ENCODE measurements around the gene NPY1R. TPM values are rescaled to one million over a fixed set of nuclear protein-coding genes. Genes with fewer than 3 reads are reported as not detected.

The NPY1R gene
- total RNA-seq, 4 donors from 2014 or later = 0.95 to 1.8 (median 1.6) TPM; not detected in 1

- H3K27ac ChIP-seq = no peak overlapping the region
- H3K27me3 ChIP-seq = no peaks in the 10 kb centered on the region
- no peak overlapping the region for H3K4me3 ChIP-seq
- H3K36me3 ChIP-seq = no peaks in the 10 kb centered on the region
- H3K9me3 ChIP-seq = no peaks in the 10 kb centered on the region
- DNase-seq = no peak
- H3K4me1 ChIP-seq = no peaks in the 10 kb centered on the region
- TF ChIP-seq POLR2A (IDR thresholded peaks at IDR 0.05) = no peak
- no peak for TF ChIP-seq CTCF (IDR thresholded peaks at IDR 0.05)
These were observed 32.0 kb downstream of the NPY1R start for GRCh38 chr4:163300445-163300844.

GRCh38 chr4:163295138-163295537, 37.3 kb downstream of the NPY1R start:
- H3K36me3 ChIP-seq = no peaks in the 10 kb centered on the region
- H3K9me3 ChIP-seq = no peaks in the 10 kb centered on the region
- no peaks in the 10 kb centered on the region for H3K4me1 ChIP-seq
- H3K27ac ChIP-seq = no peak overlapping the region
- no peak for DNase-seq
- H3K27me3 ChIP-seq = no peaks in the 10 kb centered on the region
- TF ChIP-seq CTCF (IDR thresholded peaks at IDR 0.05) (no peak), POLR2A (IDR thresholded peaks at IDR 0.05) (no peak)
- H3K4me3 ChIP-seq = no peak overlapping the region

DNA sequence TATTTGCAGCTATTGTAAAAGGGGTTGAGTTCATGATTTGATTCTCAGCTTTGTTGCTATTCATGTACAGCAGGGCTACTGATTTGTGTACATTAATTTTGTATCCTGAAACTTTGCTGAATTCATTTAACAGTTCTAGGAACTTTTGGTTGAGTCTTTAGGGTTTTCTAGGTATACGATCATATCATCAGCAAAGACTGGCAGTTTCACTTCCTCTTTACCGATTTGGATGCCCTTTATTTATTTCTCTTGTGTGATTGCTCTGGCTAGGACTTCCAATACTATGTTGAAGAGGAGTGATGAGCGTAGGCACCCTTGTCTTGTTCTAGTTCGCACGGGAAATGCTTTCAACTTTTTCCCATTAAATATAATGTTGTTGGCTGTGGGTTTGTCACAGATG, 48.1 kb downstream of the NPY1R start:
- Histone ChIP-seq H3K4me3 (no peak overlapping the region), H3K36me3 (no peaks in the 10 kb centered on the region), H3K27ac (no peak overlapping the region), H3K4me1 (no peaks in the 10 kb centered on the region), H3K9me3 (no peaks in the 10 kb centered on the region), H3K27me3 (no peaks in the 10 kb centered on the region)
- TF ChIP-seq CTCF (IDR thresholded peaks at IDR 0.05) (no peak), POLR2A (IDR thresholded peaks at IDR 0.05) (no peak)
- DNase-seq = no peak

- Histone ChIP-seq H3K27me3 (no peaks in the 10 kb centered on the region), H3K36me3 (no peaks in the 10 kb centered on the region), H3K9me3 (no peaks in the 10 kb centered on the region), H3K4me1 (no peaks in the 10 kb centered on the region), H3K4me3 (no peak overlapping the region), H3K27ac (no peak overlapping the region)
- no peak for DNase-seq
- TF ChIP-seq POLR2A (IDR thresholded peaks at IDR 0.05) = no peak
- TF ChIP-seq CTCF (IDR thresholded peaks at IDR 0.05) = no peak
These were observed 51.5 kb downstream of the NPY1R start for GRCh38 chr4:163280703-163281519.

- no peak for TF ChIP-seq CTCF (IDR thresholded peaks at IDR 0.05)
- TF ChIP-seq POLR2A (IDR thresholded peaks at IDR 0.05) = no peak
- DNase-seq = no peak
- Histone ChIP-seq H3K4me1 (no peaks in the 10 kb centered on the region), H3K36me3 (no peaks in the 10 kb centered on the region), H3K9me3 (no peaks in the 10 kb centered on the region), H3K27ac (no peak overlapping the region), H3K27me3 (no peaks in the 10 kb centered on the region), H3K4me3 (no peak overlapping the region)
These were observed 52.7 kb downstream of the NPY1R start for GRCh38 chr4:163279713-163280112.

Measured in Peyer's patch (tissue), 4 donors.